H9 (cell line): ENCODE data around the gene DLD. TPM values are rescaled to one million over a fixed set of nuclear protein-coding genes. Genes with fewer than 3 reads are reported as not detected.

Experiments used
- DNase-seq: peaks from one replicate; pipeline ENCODE4 v3.0.0-alpha.2; 2017
- H2AFZ ChIP-seq: one replicate; pipeline ENCODE4 v1.6.1; 2013; ENCODE audit warnings: mild to moderate bottlenecking, low read length, control low read depth, moderate library complexity
- H2AK5ac ChIP-seq: 2 replicates; pipeline ENCODE4 v1.6.1; 2013; ENCODE audit warnings: low read length, control low read depth, mixed read lengths; ENCODE audit not compliant: insufficient read length
- H2BK120ac ChIP-seq: one replicate; pipeline ENCODE4 v1.6.1; 2013; ENCODE audit warnings: low read depth, mild to moderate bottlenecking, low read length, control low read depth, inconsistent platforms; ENCODE audit not compliant: poor library complexity, severe bottlenecking
- H2BK12ac ChIP-seq: 2 replicates; pipeline ENCODE4 v1.6.1; 2013; ENCODE audit warnings: low read length, control low read depth, mixed read lengths, low read depth; ENCODE audit not compliant: insufficient read length
- H2BK15ac ChIP-seq: 2 replicates; pipeline ENCODE4 v1.6.1; 2013; ENCODE audit warnings: low read depth, low read length, control low read depth
- H2BK20ac ChIP-seq: one replicate; pipeline ENCODE4 v1.6.1; 2013; ENCODE audit warnings: low read depth, mild to moderate bottlenecking, low read length, control low read depth, inconsistent platforms; ENCODE audit not compliant: poor library complexity, severe bottlenecking
- H2BK5ac ChIP-seq: 2 replicates; pipeline ENCODE4 v1.6.1; 2013; ENCODE audit warnings: low read length, control low read depth, mixed read lengths; ENCODE audit not compliant: insufficient read length
- H3K14ac ChIP-seq: 2 replicates; pipeline ENCODE4 v1.6.1; 2013; ENCODE audit warnings: low read length, control low read depth; ENCODE audit not compliant: insufficient read depth
- H3K18ac ChIP-seq: 2 replicates; pipeline ENCODE4 v1.6.1; 2013; ENCODE audit warnings: low read depth, mild to moderate bottlenecking, mixed read lengths, low read length, control low read depth; ENCODE audit not compliant: insufficient read length
- H3K23ac ChIP-seq: 2 replicates; pipeline ENCODE4 v1.6.1; 2013; ENCODE audit warnings: low read length, control low read depth, mixed read lengths, low read depth; ENCODE audit not compliant: insufficient read length
- H3K23me2 ChIP-seq: 2 replicates; pipeline ENCODE4 v1.6.1; 2013; ENCODE audit warnings: low read depth, mild to moderate bottlenecking, mixed read lengths, low read length, control low read depth; ENCODE audit not compliant: insufficient read length, poor library complexity, severe bottlenecking
- H3K27ac ChIP-seq: 2 replicates; pipeline ENCODE4 v1.5.1; 2013; ENCODE audit warnings: low read length, control low read depth, mixed read lengths, low read depth; ENCODE audit not compliant: insufficient read length
- H3K27me3 ChIP-seq: 2 replicates; pipeline ENCODE4 v1.6.1; 2013; ENCODE audit warnings: low read length, control low read depth, inconsistent platforms; ENCODE audit not compliant: insufficient read depth
- H3K4ac ChIP-seq: 2 replicates; pipeline ENCODE4 v1.6.1; 2013; ENCODE audit warnings: low read depth, mild to moderate bottlenecking, control low read depth, inconsistent platforms, low read length, moderate library complexity
- H3K4me1 ChIP-seq: 2 replicates; pipeline ENCODE4 v1.6.1; 2013; ENCODE audit warnings: low read length, control low read depth, inconsistent platforms; ENCODE audit not compliant: insufficient read depth
- H3K4me2 ChIP-seq: 2 replicates; pipeline ENCODE4 v1.6.1; 2013; ENCODE audit warnings: low read length, control low read depth, mixed read lengths; ENCODE audit not compliant: insufficient read length, insufficient read depth
- H3K56ac ChIP-seq: 2 replicates; pipeline ENCODE4 v1.6.1; 2013; ENCODE audit warnings: low read depth, mild to moderate bottlenecking, mixed read lengths, low read length, control low read depth; ENCODE audit not compliant: insufficient read length
- H3K79me1 ChIP-seq: 2 replicates; pipeline ENCODE4 v1.6.1; 2013; ENCODE audit warnings: low read depth, mild to moderate bottlenecking, moderate library complexity, low read length, control low read depth, inconsistent platforms; ENCODE audit not compliant: insufficient read depth, poor library complexity, severe bottlenecking
- H3K79me2 ChIP-seq: 2 replicates; pipeline ENCODE4 v1.6.1; 2013; ENCODE audit warnings: low read length, control low read depth, inconsistent platforms; ENCODE audit not compliant: insufficient read depth
- H3K9ac ChIP-seq: 2 replicates; pipeline ENCODE4 v1.6.1; 2013; ENCODE audit warnings: low read length, control low read depth, mixed read lengths; ENCODE audit not compliant: insufficient read length; ENCODE audit errors: extremely low read depth
- H3K9me3 ChIP-seq: one replicate; pipeline ENCODE4 v1.6.1; 2013; ENCODE audit warnings: low read depth, low read length, inconsistent platforms; ENCODE audit not compliant: control insufficient read depth
- H3T11ph ChIP-seq: one replicate; pipeline ENCODE4 v1.6.1; 2013; ENCODE audit warnings: mild to moderate bottlenecking, low read length, control low read depth, inconsistent platforms
- H4K20me1 ChIP-seq: one replicate; pipeline ENCODE4 v1.6.1; 2013; ENCODE audit not compliant: control insufficient read depth, insufficient read length, insufficient read depth
- H4K5ac ChIP-seq: 2 replicates; pipeline ENCODE4 v1.6.1; 2013; ENCODE audit warnings: low read depth, mild to moderate bottlenecking, mixed read lengths, low read length, control low read depth; ENCODE audit not compliant: insufficient read length
- H4K8ac ChIP-seq: replicated peaks from 2 replicates; pipeline ENCODE4 v1.6.1; 2013; ENCODE audit warnings: low read length, control low read depth, mixed read lengths, low read depth; ENCODE audit not compliant: insufficient read length
- H4K91ac ChIP-seq: 2 replicates; pipeline ENCODE4 v1.6.1; 2013; ENCODE audit warnings: low read depth, mild to moderate bottlenecking, moderate library complexity, mixed read lengths, low read length, control low read depth; ENCODE audit not compliant: insufficient read length
- H3K27ac Mint-ChIP-seq, 3 experiments: 2 replicates in 2 of 3; 3 replicates in 1 of 3; pipeline ENCODE4 v1.8.0; 2020 to 2021; ENCODE audit warnings: mixed read lengths in 3 of 3, mild to moderate bottlenecking in 1 of 3, moderate library complexity in 1 of 3
- H3K27me3 Mint-ChIP-seq: 2 replicates; pipeline ENCODE4 v1.8.0; 2021; ENCODE audit warnings: low read depth, mild to moderate bottlenecking, moderate library complexity, mixed read lengths
- H3K36me3 Mint-ChIP-seq, 3 experiments: 2 replicates in 2 of 3; 3 replicates in 1 of 3; pipeline ENCODE4 v1.8.0; 2020 to 2021; ENCODE audit warnings: low read depth in 3 of 3, mixed read lengths in 3 of 3; ENCODE audit not compliant: insufficient read depth in 1 of 3
- H3K4me1 Mint-ChIP-seq, 2 experiments: 2 replicates each; pipeline ENCODE4 v1.8.0; 2020; ENCODE audit warnings: mixed read lengths in 2 of 2
- H3K4me3 Mint-ChIP-seq, 2 experiments: 2 replicates in 1 of 2; 3 replicates in 1 of 2; pipeline ENCODE4 v1.8.0; 2020 to 2021; ENCODE audit warnings: mild to moderate bottlenecking in 2 of 2, mixed read lengths in 2 of 2, moderate library complexity in 1 of 2
- H3K9me3 Mint-ChIP-seq, 2 experiments: 2 replicates in 1 of 2; 3 replicates in 1 of 2; pipeline ENCODE4 v1.8.0; 2020; ENCODE audit warnings: mild to moderate bottlenecking in 2 of 2, mixed read lengths in 2 of 2, moderate library complexity in 1 of 2
- WGBS: extraction: QIAGEN DNeasy Blood & Tissue Kit; methylation state at CpG from one replicate; pipeline ENCODE4 v1.1.7; 2013; ENCODE audit warnings: missing lambda C conversion rate, low lambda C conversion rate, mixed read lengths; ENCODE audit not compliant: insufficient read length; ENCODE audit errors: extremely low coverage; 5-methylcytosine and 5-hydroxymethylcytosine counted together
- total RNA-seq: library from RNA; stranded (reverse); gene quantifications from 2 replicates; pipeline ENCODE4 v1.2.1, GENCODE V29; 2021
- TF ChIP-seq, protein P1 (sequence below): fragments of 200-600 bp; sonication (generic); conservative IDR thresholded peaks from 3 replicates; pipeline ENCODE4 v1.8.0; 2021; ENCODE audit warnings: antibody characterized with exemption, mild to moderate bottlenecking

DLD gene
- total RNA-seq, 1 experiment from 2014 or later = 93.7 TPM

DNA sequence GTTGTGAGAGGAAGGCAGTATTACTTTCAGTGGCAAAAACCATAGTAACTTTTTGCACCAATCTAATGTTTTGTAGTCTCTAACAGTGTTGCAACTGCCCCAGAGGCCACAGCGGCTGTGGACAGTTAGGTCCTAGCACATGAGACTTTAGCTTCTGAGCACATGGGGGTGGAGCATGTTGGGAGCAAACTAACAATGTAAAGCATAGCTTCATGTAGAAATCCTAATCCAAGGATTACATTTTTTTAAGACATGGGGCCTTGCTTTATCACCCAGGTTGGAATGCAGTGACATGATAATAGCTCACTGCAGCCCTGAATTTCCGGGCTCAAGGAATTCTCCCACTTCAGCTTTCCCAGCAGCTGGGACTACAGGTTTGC lies 62.9 kb downstream of the DLD start:
- Mint-ChIP-seq H3K4me1 (peaks cover 35 to 44% of the 10 kb centered on the region in 2 experiments), H3K4me3 (no peak overlapping the region), H3K27me3 (no peaks in the 10 kb centered on the region), H3K36me3 (peaks cover 20 to 76% (median 61%) of the 10 kb centered on the region in 3 experiments), H3K27ac (peak overlapping the region in 1 of 3 experiments; percentile 25; a peak in 1 of 7 replicates), H3K9me3 (no peaks in the 10 kb centered on the region)
- no peak overlapping the region for H2AFZ ChIP-seq
- H2BK15ac ChIP-seq = no peak overlapping the region
- no peak overlapping the region for H2AK5ac ChIP-seq
- H3K56ac ChIP-seq = no peak overlapping the region
- no peak overlapping the region for H2BK5ac ChIP-seq
- no peak overlapping the region for H3K4me2 ChIP-seq
- H3K23me2 ChIP-seq = no peaks in the 10 kb centered on the region
- TF ChIP-seq, protein P1, sequence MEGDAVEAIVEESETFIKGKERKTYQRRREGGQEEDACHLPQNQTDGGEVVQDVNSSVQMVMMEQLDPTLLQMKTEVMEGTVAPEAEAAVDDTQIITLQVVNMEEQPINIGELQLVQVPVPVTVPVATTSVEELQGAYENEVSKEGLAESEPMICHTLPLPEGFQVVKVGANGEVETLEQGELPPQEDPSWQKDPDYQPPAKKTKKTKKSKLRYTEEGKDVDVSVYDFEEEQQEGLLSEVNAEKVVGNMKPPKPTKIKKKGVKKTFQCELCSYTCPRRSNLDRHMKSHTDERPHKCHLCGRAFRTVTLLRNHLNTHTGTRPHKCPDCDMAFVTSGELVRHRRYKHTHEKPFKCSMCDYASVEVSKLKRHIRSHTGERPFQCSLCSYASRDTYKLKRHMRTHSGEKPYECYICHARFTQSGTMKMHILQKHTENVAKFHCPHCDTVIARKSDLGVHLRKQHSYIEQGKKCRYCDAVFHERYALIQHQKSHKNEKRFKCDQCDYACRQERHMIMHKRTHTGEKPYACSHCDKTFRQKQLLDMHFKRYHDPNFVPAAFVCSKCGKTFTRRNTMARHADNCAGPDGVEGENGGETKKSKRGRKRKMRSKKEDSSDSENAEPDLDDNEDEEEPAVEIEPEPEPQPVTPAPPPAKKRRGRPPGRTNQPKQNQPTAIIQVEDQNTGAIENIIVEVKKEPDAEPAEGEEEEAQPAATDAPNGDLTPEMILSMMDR = no peak
- no peak overlapping the region for H3K18ac ChIP-seq
- H4K5ac ChIP-seq = no peak overlapping the region
- H3T11ph ChIP-seq = no peak overlapping the region
- no peak overlapping the region for H3K23ac ChIP-seq
- no peak overlapping the region for H2BK20ac ChIP-seq
- H3K27ac ChIP-seq = no peak overlapping the region
- H3K4ac ChIP-seq = no peak overlapping the region
- H2BK12ac ChIP-seq = no peak overlapping the region
- H4K20me1 ChIP-seq = no peaks in the 10 kb centered on the region
- H3K79me1 ChIP-seq = no peaks in the 10 kb centered on the region
- no peaks in the 10 kb centered on the region for H3K9me3 ChIP-seq
- H4K8ac ChIP-seq = no peak overlapping the region
- no peaks in the 10 kb centered on the region; the same call in 1 of the 2 replicates for H3K27me3 ChIP-seq
- H4K91ac ChIP-seq = no peak overlapping the region
- H3K14ac ChIP-seq = no peak overlapping the region
- H3K9ac ChIP-seq = no peak overlapping the region
- no CpG with 5 or more reads among the region's 2 CpGs for WGBS
- DNase-seq = no peak
- no peaks in the 10 kb centered on the region for H3K79me2 ChIP-seq
- no peak overlapping the region for H2BK120ac ChIP-seq
- H3K4me1 ChIP-seq = peaks cover 19% of the 10 kb centered on the region
